Measurements from ENCODE around the gene CATSPER4.

The CATSPER4 gene

DNA sequence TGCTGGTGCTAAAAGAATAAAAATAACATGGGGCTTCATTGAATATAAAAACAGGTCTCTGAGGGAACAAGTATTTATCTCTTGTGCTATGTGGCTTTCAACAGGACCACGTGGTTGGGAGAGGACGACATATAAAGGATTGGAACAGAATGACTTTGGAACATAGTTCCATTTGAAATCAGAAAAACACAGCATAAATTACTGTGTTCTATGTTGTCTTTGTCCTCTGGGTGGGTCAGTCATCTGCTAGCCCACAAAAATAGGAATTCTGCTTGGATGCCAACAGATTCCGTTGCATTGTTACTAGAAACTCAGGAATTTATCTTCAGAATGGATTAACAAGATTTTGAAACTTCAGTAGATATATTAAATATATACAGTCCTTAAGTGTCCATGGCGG, 49.5 kb downstream of the CATSPER4 start:
- peaks cover 80% of the 10 kb centered on the region for H4K20me1 ChIP-seq (ENCODE audit: insufficient read depth, low read length, poor library complexity, severe bottlenecking)
- no peak overlapping the region for H2AFZ ChIP-seq (ENCODE audit: low read length)
- H3K4me3 ChIP-seq (ENCODE audit: low read length, poor library complexity, severe bottlenecking) = peak overlapping the region; percentile 11
- no peak for TF ChIP-seq EZH2phosphoT487 (IDR thresholded peaks at IDR 0.05; ENCODE audit: borderline replicate concordance)
- TF ChIP-seq, protein P1, sequence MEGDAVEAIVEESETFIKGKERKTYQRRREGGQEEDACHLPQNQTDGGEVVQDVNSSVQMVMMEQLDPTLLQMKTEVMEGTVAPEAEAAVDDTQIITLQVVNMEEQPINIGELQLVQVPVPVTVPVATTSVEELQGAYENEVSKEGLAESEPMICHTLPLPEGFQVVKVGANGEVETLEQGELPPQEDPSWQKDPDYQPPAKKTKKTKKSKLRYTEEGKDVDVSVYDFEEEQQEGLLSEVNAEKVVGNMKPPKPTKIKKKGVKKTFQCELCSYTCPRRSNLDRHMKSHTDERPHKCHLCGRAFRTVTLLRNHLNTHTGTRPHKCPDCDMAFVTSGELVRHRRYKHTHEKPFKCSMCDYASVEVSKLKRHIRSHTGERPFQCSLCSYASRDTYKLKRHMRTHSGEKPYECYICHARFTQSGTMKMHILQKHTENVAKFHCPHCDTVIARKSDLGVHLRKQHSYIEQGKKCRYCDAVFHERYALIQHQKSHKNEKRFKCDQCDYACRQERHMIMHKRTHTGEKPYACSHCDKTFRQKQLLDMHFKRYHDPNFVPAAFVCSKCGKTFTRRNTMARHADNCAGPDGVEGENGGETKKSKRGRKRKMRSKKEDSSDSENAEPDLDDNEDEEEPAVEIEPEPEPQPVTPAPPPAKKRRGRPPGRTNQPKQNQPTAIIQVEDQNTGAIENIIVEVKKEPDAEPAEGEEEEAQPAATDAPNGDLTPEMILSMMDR (conservative IDR thresholded peaks at IDR 0.05; ENCODE audit: low read length) = no peak
- no peaks in the 10 kb centered on the region for H3K27me3 ChIP-seq (ENCODE audit: insufficient read depth, low read length, poor library complexity, severe bottlenecking)
- no peaks in the 10 kb centered on the region for H3F3A ChIP-seq (ENCODE audit: low read depth)
- H3K4me2 ChIP-seq (ENCODE audit: low read depth, low read length, poor library complexity, severe bottlenecking) = peak overlapping the region; percentile 87
- no peak overlapping the region for H3K9ac ChIP-seq (ENCODE audit: low read depth, low read length, poor library complexity, severe bottlenecking)
- peaks cover 100% of the 10 kb centered on the region for H3K79me2 ChIP-seq (ENCODE audit: insufficient read depth, low read length)
- no peaks in the 10 kb centered on the region for H3K9me2 ChIP-seq (replicated peaks; ENCODE audit: low read depth, low read length)
- H3K36me3 ChIP-seq (ENCODE audit: insufficient read depth, low read length) = peaks cover 42% of the 10 kb centered on the region; the same call in 1 of the 2 replicates
- peaks cover 40% of the 10 kb centered on the region for H3K4me1 ChIP-seq (ENCODE audit: insufficient read depth, low read length, poor library complexity, severe bottlenecking)
- H3K9me3 ChIP-seq (ENCODE audit: insufficient read depth, low read depth, low read length) = no peaks in the 10 kb centered on the region

Measured in Loucy (cell line).